K562 (cell line): Measurements from ENCODE around the gene ARHGEF17. TPM values are rescaled to one million over a fixed set of nuclear protein-coding genes. Genes with fewer than 3 reads are reported as not detected.

Experiments
- ATAC-seq: fragments of 200-7000 bp; cut with Tn5 transposase; 3 replicates; pipeline ENCODE4 v1.9.1; 2020; ENCODE audit warnings: moderate library complexity
- BruUV-seq: library from RNA; stranded (reverse); fragments of 400-500 nt; replicated peaks from 2 replicates; lab custom pipeline; 2021; lab: Mats Ljungman, UMichigan
- CTCF ChIA-PET: fragments of 300-600 bp; formaldehyde crosslinking; extraction: SDS; loops from one replicate; lab custom pipeline; 2021; ENCODE audit warnings: low intra/inter-chr PET ratio; lab: Yijun Ruan, JAX
- POLR2A ChIA-PET: fragments of 300-600, 350-650 bp; sonication (Branson Sonifier 250); formaldehyde crosslinking; extraction: SDS; loops from one replicate; lab custom pipeline; 2021; ENCODE audit warnings: antibody characterized with exemption, inconsistent platforms; lab: Yijun Ruan, JAX
- DNase-seq, 4 experiments: peaks; one replicate each; pipeline versions ENCODE4 v3.0.0 to v3.0.0-alpha.2; 2011 to 2018; ENCODE audit warnings: low spot score in 3 of 4, mixed read lengths in 3 of 4; ENCODE audit errors: extremely low read depth in 1 of 4
- FAIRE-seq: peaks from 2 replicates; lab custom pipeline; 2011; peaks lifted over from hg19 to GRCh38; lab: Jason Lieb, UNC
- H2AFZ ChIP-seq: 2 replicates; pipeline ENCODE4 v1.6.0; 2011; ENCODE audit warnings: low read depth, low read length, control low read depth, inconsistent platforms
- H3K27ac ChIP-seq: fragments of 200-600 bp; 3 replicates; pipeline ENCODE4 v1.8.0; 2011; ENCODE audit warnings: low read depth, mild to moderate bottlenecking, control low read depth, inconsistent platforms, low read length, moderate library complexity, mixed read lengths; ENCODE audit errors: extremely low read depth
- H3K27me3 ChIP-seq, 2 experiments: fragments of 300-600 bp in 1 of 2; 2 replicates in 1 of 2; 3 replicates in 1 of 2; pipeline versions ENCODE4 v1.6.0 to v1.8.0; 2011; ENCODE audit warnings: inconsistent platforms in 2 of 2, low read length in 2 of 2, mild to moderate bottlenecking in 1 of 2, mixed read lengths in 1 of 2, moderate library complexity in 1 of 2; ENCODE audit not compliant: control insufficient read depth in 2 of 2, insufficient read depth in 2 of 2
- H3K36me3 ChIP-seq: fragments of 300-600 bp; 3 replicates; pipeline ENCODE4 v1.8.0; 2011; ENCODE audit warnings: mild to moderate bottlenecking, low read length, inconsistent platforms; ENCODE audit not compliant: control insufficient read depth, insufficient read depth
- H3K4me1 ChIP-seq, 2 experiments: fragments of 200-600 bp in 1 of 2; replicated peaks in 1 of 2; 2 replicates in 1 of 2; 3 replicates in 1 of 2; pipeline versions ENCODE4 v1.5.1 to v1.8.0; 2011; ENCODE audit warnings: inconsistent platforms in 2 of 2, low read length in 2 of 2, mild to moderate bottlenecking in 1 of 2, mixed read lengths in 1 of 2, moderate library complexity in 1 of 2; ENCODE audit not compliant: control insufficient read depth in 2 of 2, insufficient read depth in 2 of 2
- H3K4me2 ChIP-seq: 2 replicates; pipeline ENCODE4 v1.6.1; 2011; ENCODE audit warnings: low read length, control low read depth, inconsistent platforms, mixed read lengths; ENCODE audit not compliant: insufficient read depth
- H3K4me3 ChIP-seq: fragments of 200-600 bp; sonication (generic), shearing (Covaris generic); 2 replicates; pipeline ENCODE4 v1.5.1; 2016; ENCODE audit warnings: control low read depth, inconsistent platforms
- H3K79me2 ChIP-seq: fragments of 200-600 bp; 3 replicates; pipeline ENCODE4 v1.8.0; 2011; ENCODE audit warnings: low read length, inconsistent platforms; ENCODE audit not compliant: control insufficient read depth, insufficient read depth
- H3K9ac ChIP-seq, 2 experiments: 2 replicates each; pipeline versions ENCODE4 v1.6.0 to v1.6.1; 2011; ENCODE audit warnings: low read depth in 2 of 2, low read length in 2 of 2, control low read depth in 1 of 2, inconsistent platforms in 1 of 2, mild to moderate bottlenecking in 1 of 2, mixed read lengths in 1 of 2; ENCODE audit not compliant: insufficient read depth in 1 of 2
- H3K9me1 ChIP-seq: one replicate; pipeline ENCODE4 v1.6.0; 2011; ENCODE audit warnings: inconsistent platforms, mild to moderate bottlenecking, low read length, moderate library complexity; ENCODE audit not compliant: control insufficient read depth, insufficient read depth
- H3K9me3 ChIP-seq: replicated peaks from 2 replicates; pipeline ENCODE4 v1.5.1; 2011; ENCODE audit warnings: low read depth, low read length, inconsistent platforms; ENCODE audit not compliant: control insufficient read depth, insufficient read depth
- H4K20me1 ChIP-seq: replicated peaks from 2 replicates; pipeline ENCODE4 v1.6.1; 2011; ENCODE audit warnings: low read length, inconsistent platforms, mixed read lengths; ENCODE audit not compliant: control insufficient read depth, insufficient read depth
- ARNT ChIP-seq, 2 experiments: fragments of 450-650 bp; IDR thresholded peaks; 2 replicates each; pipeline ENCODE4 v1.6.1; 2016; ENCODE audit warnings: mild to moderate bottlenecking in 1 of 2
- BHLHE40 ChIP-seq: IDR thresholded peaks from 2 replicates; pipeline ENCODE4 v1.6.1; 2011; ENCODE audit warnings: low read length, improper control_type of control experiment
- EP300 ChIP-seq: IDR thresholded peaks from 2 replicates; pipeline ENCODE4 v1.6.1; 2012; ENCODE audit warnings: low read length, improper control_type of control experiment
- MGA ChIP-seq: fragments of 450-650 bp; IDR thresholded peaks from 2 replicates; pipeline ENCODE4 v1.6.1; 2016; ENCODE audit warnings: mild to moderate bottlenecking, moderate library complexity
- MNT ChIP-seq, 2 experiments: fragments of 450-650 bp; conservative IDR thresholded peaks; 2 replicates each; pipeline ENCODE4 v1.6.1; 2017; ENCODE audit warnings: mild to moderate bottlenecking in 2 of 2, moderate library complexity in 2 of 2
- NRF1 ChIP-seq, 2 experiments: fragments of 450-650 bp; IDR thresholded peaks in 1 of 2; conservative IDR thresholded peaks in 1 of 2; 2 replicates each; pipeline ENCODE4 v1.6.1; 2014; ENCODE audit warnings: mild to moderate bottlenecking in 2 of 2
- SIN3B ChIP-seq: fragments of 450-650 bp; IDR thresholded peaks from 2 replicates; pipeline ENCODE4 v1.6.1; 2017; ENCODE audit warnings: low read depth, mild to moderate bottlenecking, moderate library complexity
- ZNF445 ChIP-seq: fragments of 250-450 bp; sonication (Bioruptor Pico); IDR thresholded peaks from 2 replicates; pipeline ENCODE4 v1.4.0; 2020; ENCODE audit warnings: low read depth, mild to moderate bottlenecking, moderate library complexity
- WGBS: fragments of 100-300 bp; shearing (Covaris generic); methylation state at CpG from one replicate; pipeline ENCODE4 v1.1.6; 2016; ENCODE audit warnings: low coverage, mixed read lengths; ENCODE audit not compliant: insufficient coverage; ENCODE audit errors: missing lambda C conversion rate; 5-methylcytosine and 5-hydroxymethylcytosine counted together
- in situ Hi-C: fragments of 300-500 bp; cut with MboI; formaldehyde crosslinking; loops from 4 replicates; pipeline ENCODE4 v1.15.0; 2018; ENCODE audit warnings: inconsistent platforms, mixed read lengths
- intact Hi-C: fragments of 100-400 bp; cut with micrococcal nuclease; formaldehyde crosslinking; loops from 2 replicates; pipeline ENCODE4 v1.14.2; 2022
- polyA plus RNA-seq, 8 experiments: library from polyadenylated mRNA; depleted of rRNA in 4 of 8; stranded (reverse) in 5 of 8; unstranded in 3 of 8; fragments of >200 nt; fragmentation: Nextera tagmentation in 2 of 8; fragmentation: Illumina TruSeq in 1 of 8; extraction: Ambion mirVana in 2 of 8; extraction: Trizol in 1 of 8; gene quantifications; 2 replicates each; pipeline versions ENCODE4 v1.2.1 to v1.2.3, GENCODE V29; 2011 to 2014; ENCODE audit warnings: inconsistent platforms in 1 of 8, missing spikeins in 1 of 8
- total RNA-seq, 7 experiments: library from RNA; depleted of rRNA in 6 of 7; stranded (reverse); fragments of >200 nt in 6 of 7; fragmentation: Illumina TruSeq in 2 of 7; extraction: Trizol in 2 of 7; gene quantifications; 2 replicates each; pipeline versions ENCODE4 v1.2.1 to v1.2.3, GENCODE V29; 2011 to 2021; ENCODE audit warnings: low replicate concordance in 1 of 7

The ARHGEF17 gene
- total and polyA plus RNA-seq, 9 of the 15 experiments (the other 6 are each of a cell fraction or from before 2014, with no cell fraction given): 0.04 to 0.68 (median 0.10) TPM; not detected in 2

- Histone ChIP-seq H3K9me3 (no peaks in the 10 kb centered on the region), H3K4me3 (no peak overlapping the region), H3K79me2 (no peaks in the 10 kb centered on the region), H3K9ac (peak overlapping the region in 1 of 2 experiments; percentile 69; a peak in 1 of 4 replicates), H3K4me1 (peaks cover 12 to 19% of the 10 kb centered on the region in 2 experiments; a peak in 4 of 5 replicates), H4K20me1 (0 out of 2 replicates have a peak, but pooled peaks cover 2% of the 10 kb centered on the region), H3K27me3 (no peaks in the 10 kb centered on the region), H3K36me3 (peaks cover 12% of the 10 kb centered on the region; the same call in 2 of the 3 replicates), H2AFZ (no peak overlapping the region), H3K4me2 (no peak overlapping the region), H3K9me1 (no peaks in the 10 kb centered on the region), H3K27ac (no peak overlapping the region)
- ChIA-PET CTCF (no interaction called here), POLR2A (interaction anchor here (1.3 kb wide), 1 partner anchor 17 kb away, joined by 6 read pairs; no protein-coding TSS in a partner anchor)
- WGBS: 36% methylated on average over 3 of the region's 3 CpGs
- intact Hi-C loops: no loop called here
- DNase-seq (no peak), FAIRE-seq (no peak), ATAC-seq (no peak)
- in situ Hi-C loops: loop anchor here (5.0 kb wide), 1 partner anchor 256 kb away; no protein-coding TSS in a partner anchor
- no TSS peak for BruUV-seq
- TF ChIP-seq MGA: no peak
- TF ChIP-seq EP300: no peak
- no peak for TF ChIP-seq ZNF445 (CRISPR knock-in tag)
- no peak for TF ChIP-seq NRF1 (conservative IDR thresholded peaks at IDR 0.05 in 1 of 2, IDR thresholded peaks at IDR 0.05 in 1 of 2)
- no peak for TF ChIP-seq SIN3B
- no peak for TF ChIP-seq ARNT (IDR thresholded peaks at IDR 0.05)
- TF ChIP-seq BHLHE40: no peak
- no peak for TF ChIP-seq MNT (conservative IDR thresholded peaks at IDR 0.05)
These were observed 93.3 kb downstream of the ARHGEF17 start for GRCh38 chr11:73401217-73401923.
